HepG2 (cell line): ENCODE results near the gene SEMA3F. TPM values are rescaled to one million over a fixed set of nuclear protein-coding genes. Genes with fewer than 3 reads are reported as not detected.
A peak's percentile ranks its signal among the peaks of the same experiment; 100 is the strongest.

Experiments
- CREM ChIP-seq, 2 experiments: sonication (generic) in 1 of 2; formaldehyde crosslinking in 1 of 2; IDR thresholded peaks; 2 replicates each; pipeline versions ENCODE4 v1.4.0 to v1.6.1; 2016 to 2020; ENCODE audit warnings: antibody characterized with exemption in 1 of 2, mild to moderate bottlenecking in 1 of 2, missing genetic modification reagents in 1 of 2
- DR1 ChIP-seq: sonication (generic); formaldehyde crosslinking; IDR thresholded peaks from 2 replicates; pipeline ENCODE4 v1.8.0; 2021; ENCODE audit warnings: mild to moderate bottlenecking, missing genetic modification reagents, inconsistent platforms
- ETV5 ChIP-seq: IDR thresholded peaks from 2 replicates; pipeline ENCODE4 v1.6.1; 2018; ENCODE audit warnings: missing biosample characterization, missing genetic modification reagents, inconsistent platforms, borderline replicate concordance
- HDAC2 ChIP-seq: sonication (generic); formaldehyde crosslinking; IDR thresholded peaks from 2 replicates; pipeline ENCODE4 v1.4.0; 2020; ENCODE audit warnings: missing genetic modification reagents
- IKZF4 ChIP-seq: sonication (generic); formaldehyde crosslinking; IDR thresholded peaks from 2 replicates; pipeline ENCODE4 v1.5.1; 2020; ENCODE audit warnings: borderline replicate concordance, mild to moderate bottlenecking, low read depth, missing genetic modification reagents; ENCODE audit errors: not compliant biosample characterization
- NRL ChIP-seq: sonication (generic); formaldehyde crosslinking; IDR thresholded peaks from 2 replicates; pipeline ENCODE4 v1.5.0; 2020; ENCODE audit warnings: missing genetic modification reagents, mild to moderate bottlenecking, moderate library complexity, borderline replicate concordance
- PAWR ChIP-seq: sonication (generic); formaldehyde crosslinking; IDR thresholded peaks from 2 replicates; pipeline ENCODE4 v1.4.0; 2020; ENCODE audit warnings: missing genetic modification reagents, mild to moderate bottlenecking, borderline replicate concordance
- PHF8 ChIP-seq: sonication (generic); formaldehyde crosslinking; IDR thresholded peaks from 2 replicates; pipeline ENCODE4 v1.5.0; 2020; ENCODE audit warnings: missing genetic modification reagents
- REPIN1 ChIP-seq: sonication (generic); formaldehyde crosslinking; IDR thresholded peaks from 2 replicates; pipeline ENCODE4 v1.8.0; 2022; ENCODE audit warnings: missing genetic modification reagents, low read depth, mild to moderate bottlenecking, borderline replicate concordance
- SIN3A ChIP-seq: IDR thresholded peaks from 2 replicates; pipeline ENCODE4 v1.6.1; 2011; ENCODE audit warnings: low read depth, mild to moderate bottlenecking, control low read depth, low read length, borderline replicate concordance
- SP4 ChIP-seq: sonication (generic); formaldehyde crosslinking; IDR thresholded peaks from 2 replicates; pipeline ENCODE4 v1.8.1; 2023; ENCODE audit warnings: mild to moderate bottlenecking, missing genetic modification reagents
- ZNF563 ChIP-seq: sonication (generic); formaldehyde crosslinking; IDR thresholded peaks from 2 replicates; pipeline ENCODE4 v1.8.0; 2022; ENCODE audit warnings: mild to moderate bottlenecking, moderate library complexity, missing genetic modification reagents
- ZNF629 ChIP-seq: sonication (generic); formaldehyde crosslinking; conservative IDR thresholded peaks from 2 replicates; pipeline ENCODE4 v1.5.0; 2020; ENCODE audit warnings: missing genetic modification reagents
- ZNF850 ChIP-seq: sonication (generic); formaldehyde crosslinking; conservative IDR thresholded peaks from 2 replicates; pipeline ENCODE4 v1.9.0; 2021; ENCODE audit warnings: mild to moderate bottlenecking, missing genetic modification reagents
- polyA plus RNA-seq, 8 experiments: library from polyadenylated mRNA; depleted of rRNA in 3 of 8; stranded (reverse) in 7 of 8; unstranded in 1 of 8; fragments of >200 nt; fragmentation: Illumina TruSeq in 4 of 8; extraction: Trizol in 4 of 8; gene quantifications; 2 replicates each; pipeline versions ENCODE4 v1.2.1 to v1.2.3, GENCODE V29; 2011 to 2016; ENCODE audit warnings: low read depth in 4 of 8, missing spikeins in 1 of 8, mixed read lengths in 1 of 8; ENCODE audit not compliant: insufficient read depth in 1 of 8
- total RNA-seq, 5 experiments: library from RNA; depleted of rRNA; stranded (reverse); fragments of >200 nt; fragmentation: Illumina TruSeq; extraction: Trizol; gene quantifications; 2 replicates each; pipeline ENCODE4 v1.2.3, GENCODE V29; 2016; ENCODE audit warnings: low read depth in 1 of 5
- TF ChIP-seq, protein P1 (sequence below): sonication (generic); formaldehyde crosslinking; IDR thresholded peaks from 2 replicates; pipeline ENCODE4 v1.5.1; 2020; ENCODE audit warnings: mild to moderate bottlenecking, missing genetic modification reagents, borderline replicate concordance
- TF ChIP-seq, protein P2 (sequence below): sonication (generic); formaldehyde crosslinking; IDR thresholded peaks from 2 replicates; pipeline ENCODE4 v1.5.1; 2020; ENCODE audit warnings: missing genetic modification reagents, mild to moderate bottlenecking, borderline replicate concordance
- TF ChIP-seq, protein P3 (sequence below): sonication (generic); formaldehyde crosslinking; IDR thresholded peaks from 2 replicates; pipeline ENCODE4 v1.5.0; 2020; ENCODE audit warnings: mild to moderate bottlenecking, missing genetic modification reagents, borderline replicate concordance

The SEMA3F gene
- total and polyA plus RNA-seq, 2 of the 13 experiments (the other 11 are each of a cell fraction or from before 2014, with no cell fraction given) = 7.6 to 17.2 TPM

DNA sequence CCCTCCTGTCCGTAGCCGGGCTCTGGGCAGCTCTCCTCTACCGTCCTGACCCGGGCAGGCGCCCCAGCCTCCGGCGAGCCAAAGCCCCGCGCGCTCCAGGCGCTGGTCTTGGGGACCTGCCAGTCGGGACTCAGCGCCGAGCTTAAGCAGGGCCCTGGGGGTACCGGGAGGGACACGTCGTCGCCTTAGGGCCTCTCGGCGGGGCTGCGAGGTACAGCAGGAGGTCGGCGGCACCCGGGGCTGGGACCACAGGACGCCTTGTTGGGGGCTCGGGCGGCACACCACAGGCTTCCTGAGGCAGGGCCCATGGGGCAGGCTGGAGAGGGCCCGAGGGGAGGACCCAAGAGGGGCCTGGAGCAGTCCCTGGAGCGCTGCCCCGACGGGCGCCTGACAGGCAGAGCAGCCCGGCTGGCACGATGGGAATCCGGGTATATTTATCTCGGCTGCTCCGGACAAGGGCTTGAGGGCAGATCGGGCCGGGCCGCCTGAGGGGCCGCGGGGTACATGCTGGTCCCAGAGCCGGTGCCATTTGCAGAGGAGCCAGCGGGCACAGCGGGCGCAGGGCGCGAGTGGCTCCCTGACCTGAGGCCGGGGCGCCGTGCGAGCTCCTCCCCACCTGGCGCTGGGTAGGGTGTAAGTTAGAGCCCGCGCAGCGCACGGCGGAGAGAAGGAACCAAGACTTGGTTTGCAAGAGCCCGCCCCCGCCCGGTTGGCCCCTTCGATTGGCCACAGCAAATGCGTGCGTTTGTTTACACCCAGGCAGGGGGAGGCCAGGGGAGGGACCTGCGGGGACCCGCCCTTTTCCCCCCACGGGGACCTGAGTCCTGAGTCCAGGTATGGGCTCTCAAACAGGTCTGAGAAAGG is 50.5 kb downstream of the SEMA3F start (continued):
- TF ChIP-seq, protein P1, sequence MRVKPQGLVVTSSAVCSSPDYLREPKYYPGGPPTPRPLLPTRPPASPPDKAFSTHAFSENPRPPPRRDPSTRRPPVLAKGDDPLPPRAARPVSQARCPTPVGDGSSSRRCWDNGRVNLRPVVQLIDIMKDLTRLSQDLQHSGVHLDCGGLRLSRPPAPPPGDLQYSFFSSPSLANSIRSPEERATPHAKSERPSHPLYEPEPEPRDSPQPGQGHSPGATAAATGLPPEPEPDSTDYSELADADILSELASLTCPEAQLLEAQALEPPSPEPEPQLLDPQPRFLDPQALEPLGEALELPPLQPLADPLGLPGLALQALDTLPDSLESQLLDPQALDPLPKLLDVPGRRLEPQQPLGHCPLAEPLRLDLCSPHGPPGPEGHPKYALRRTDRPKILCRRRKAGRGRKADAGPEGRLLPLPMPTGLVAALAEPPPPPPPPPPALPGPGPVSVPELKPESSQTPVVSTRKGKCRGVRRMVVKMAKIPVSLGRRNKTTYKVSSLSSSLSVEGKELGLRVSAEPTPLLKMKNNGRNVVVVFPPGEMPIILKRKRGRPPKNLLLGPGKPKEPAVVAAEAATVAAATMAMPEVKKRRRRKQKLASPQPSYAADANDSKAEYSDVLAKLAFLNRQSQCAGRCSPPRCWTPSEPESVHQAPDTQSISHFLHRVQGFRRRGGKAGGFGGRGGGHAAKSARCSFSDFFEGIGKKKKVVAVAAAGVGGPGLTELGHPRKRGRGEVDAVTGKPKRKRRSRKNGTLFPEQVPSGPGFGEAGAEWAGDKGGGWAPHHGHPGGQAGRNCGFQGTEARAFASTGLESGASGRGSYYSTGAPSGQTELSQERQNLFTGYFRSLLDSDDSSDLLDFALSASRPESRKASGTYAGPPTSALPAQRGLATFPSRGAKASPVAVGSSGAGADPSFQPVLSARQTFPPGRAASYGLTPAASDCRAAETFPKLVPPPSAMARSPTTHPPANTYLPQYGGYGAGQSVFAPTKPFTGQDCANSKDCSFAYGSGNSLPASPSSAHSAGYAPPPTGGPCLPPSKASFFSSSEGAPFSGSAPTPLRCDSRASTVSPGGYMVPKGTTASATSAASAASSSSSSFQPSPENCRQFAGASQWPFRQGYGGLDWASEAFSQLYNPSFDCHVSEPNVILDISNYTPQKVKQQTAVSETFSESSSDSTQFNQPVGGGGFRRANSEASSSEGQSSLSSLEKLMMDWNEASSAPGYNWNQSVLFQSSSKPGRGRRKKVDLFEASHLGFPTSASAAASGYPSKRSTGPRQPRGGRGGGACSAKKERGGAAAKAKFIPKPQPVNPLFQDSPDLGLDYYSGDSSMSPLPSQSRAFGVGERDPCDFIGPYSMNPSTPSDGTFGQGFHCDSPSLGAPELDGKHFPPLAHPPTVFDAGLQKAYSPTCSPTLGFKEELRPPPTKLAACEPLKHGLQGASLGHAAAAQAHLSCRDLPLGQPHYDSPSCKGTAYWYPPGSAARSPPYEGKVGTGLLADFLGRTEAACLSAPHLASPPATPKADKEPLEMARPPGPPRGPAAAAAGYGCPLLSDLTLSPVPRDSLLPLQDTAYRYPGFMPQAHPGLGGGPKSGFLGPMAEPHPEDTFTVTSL = 0 out of 2 replicates have a peak, but pooled peaks have one; percentile 51
- TF ChIP-seq PHF8 (CRISPR knock-in tag) (peak; percentile 41; the same call in 1 of the 2 replicates), ETV5 (CRISPR knock-in tag) (no peak), SIN3A (peak; percentile 97), SP4 (CRISPR knock-in tag) (no peak), NRL (CRISPR knock-in tag) (peak; percentile 4; the same call in 1 of the 2 replicates), DR1 (CRISPR knock-in tag) (no peak; the same call in 1 of the 2 replicates), CREM (IDR thresholded peaks at IDR 0.05) (peak; percentile 39), CREM (CRISPR knock-in tag; IDR thresholded peaks at IDR 0.05) (no peak), IKZF4 (CRISPR knock-in tag) (no peak), REPIN1 (CRISPR knock-in tag) (peak; percentile 49; the same call in 1 of the 2 replicates), ZNF563 (CRISPR knock-in tag) (peak; percentile 99), ZNF850 (CRISPR knock-in tag) (0 out of 2 replicates have a peak, but pooled peaks have one; percentile 86), ZNF629 (CRISPR knock-in tag) (0 out of 2 replicates have a peak, but pooled peaks have one; percentile 2), PAWR (CRISPR knock-in tag) (no peak), HDAC2 (CRISPR knock-in tag) (peak; percentile 39; the same call in 1 of the 2 replicates)
- TF ChIP-seq, protein P2, sequence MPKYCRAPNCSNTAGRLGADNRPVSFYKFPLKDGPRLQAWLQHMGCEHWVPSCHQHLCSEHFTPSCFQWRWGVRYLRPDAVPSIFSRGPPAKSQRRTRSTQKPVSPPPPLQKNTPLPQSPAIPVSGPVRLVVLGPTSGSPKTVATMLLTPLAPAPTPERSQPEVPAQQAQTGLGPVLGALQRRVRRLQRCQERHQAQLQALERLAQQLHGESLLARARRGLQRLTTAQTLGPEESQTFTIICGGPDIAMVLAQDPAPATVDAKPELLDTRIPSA (CRISPR knock-in tag) = 0 out of 2 replicates have a peak, but pooled peaks have one; percentile 69
- TF ChIP-seq, protein P3, sequence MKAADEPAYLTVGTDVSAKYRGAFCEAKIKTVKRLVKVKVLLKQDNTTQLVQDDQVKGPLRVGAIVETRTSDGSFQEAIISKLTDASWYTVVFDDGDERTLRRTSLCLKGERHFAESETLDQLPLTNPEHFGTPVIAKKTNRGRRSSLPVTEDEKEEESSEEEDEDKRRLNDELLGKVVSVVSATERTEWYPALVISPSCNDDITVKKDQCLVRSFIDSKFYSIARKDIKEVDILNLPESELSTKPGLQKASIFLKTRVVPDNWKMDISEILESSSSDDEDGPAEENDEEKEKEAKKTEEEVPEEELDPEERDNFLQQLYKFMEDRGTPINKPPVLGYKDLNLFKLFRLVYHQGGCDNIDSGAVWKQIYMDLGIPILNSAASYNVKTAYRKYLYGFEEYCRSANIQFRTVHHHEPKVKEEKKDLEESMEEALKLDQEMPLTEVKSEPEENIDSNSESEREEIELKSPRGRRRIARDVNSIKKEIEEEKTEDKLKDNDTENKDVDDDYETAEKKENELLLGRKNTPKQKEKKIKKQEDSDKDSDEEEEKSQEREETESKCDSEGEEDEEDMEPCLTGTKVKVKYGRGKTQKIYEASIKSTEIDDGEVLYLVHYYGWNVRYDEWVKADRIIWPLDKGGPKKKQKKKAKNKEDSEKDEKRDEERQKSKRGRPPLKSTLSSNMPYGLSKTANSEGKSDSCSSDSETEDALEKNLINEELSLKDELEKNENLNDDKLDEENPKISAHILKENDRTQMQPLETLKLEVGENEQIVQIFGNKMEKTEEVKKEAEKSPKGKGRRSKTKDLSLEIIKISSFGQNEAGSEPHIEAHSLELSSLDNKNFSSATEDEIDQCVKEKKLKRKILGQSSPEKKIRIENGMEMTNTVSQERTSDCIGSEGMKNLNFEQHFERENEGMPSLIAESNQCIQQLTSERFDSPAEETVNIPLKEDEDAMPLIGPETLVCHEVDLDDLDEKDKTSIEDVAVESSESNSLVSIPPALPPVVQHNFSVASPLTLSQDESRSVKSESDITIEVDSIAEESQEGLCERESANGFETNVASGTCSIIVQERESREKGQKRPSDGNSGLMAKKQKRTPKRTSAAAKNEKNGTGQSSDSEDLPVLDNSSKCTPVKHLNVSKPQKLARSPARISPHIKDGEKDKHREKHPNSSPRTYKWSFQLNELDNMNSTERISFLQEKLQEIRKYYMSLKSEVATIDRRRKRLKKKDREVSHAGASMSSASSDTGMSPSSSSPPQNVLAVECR (CRISPR knock-in tag) = peak; percentile 90
